Suprapubic skin (tissue), 4 donors: ENCODE data around the gene MTREX. TPM values are rescaled to one million over a fixed set of nuclear protein-coding genes. Genes with fewer than 3 reads are reported as not detected.

Experiments
- DNase-seq, 2 donors: peaks; one replicate each; pipeline ENCODE4 v3.0.0-alpha.2; 2019; ENCODE audit warnings: low spot score in 2 of 2
- H3K27ac ChIP-seq: fragments of 200-600 bp; sonication (generic); one replicate; pipeline ENCODE4 v1.5.1; 2019
- H3K27me3 ChIP-seq: fragments of 200-600 bp; sonication (generic); one replicate; pipeline ENCODE4 v1.5.1; 2019
- H3K36me3 ChIP-seq: fragments of 200-600 bp; sonication (generic); one replicate; pipeline ENCODE4 v1.5.1; 2019
- H3K4me1 ChIP-seq: fragments of 200-600 bp; sonication (generic); one replicate; pipeline ENCODE4 v1.5.1; 2019
- H3K4me3 ChIP-seq: fragments of 200-600 bp; sonication (generic); one replicate; pipeline ENCODE4 v1.5.1; 2019; ENCODE audit warnings: mild to moderate bottlenecking
- H3K9me3 ChIP-seq: fragments of 200-600 bp; sonication (generic); one replicate; pipeline ENCODE4 v1.5.1; 2019
- CTCF ChIP-seq, 2 donors: fragments of 200-600 bp in 1 of 2; fragments of 450-650 bp in 1 of 2; sonication (generic) in 1 of 2; IDR thresholded peaks; one replicate each; pipeline ENCODE4 v1.5.1; 2016 to 2019; ENCODE audit warnings: antibody characterized with exemption in 2 of 2, mild to moderate bottlenecking in 1 of 2, moderate library complexity in 1 of 2
- EP300 ChIP-seq: sonication (generic); formaldehyde crosslinking; IDR thresholded peaks from one replicate; pipeline ENCODE4 v1.6.1; 2017; ENCODE audit warnings: antibody characterized with exemption
- POLR2A ChIP-seq, 2 donors: fragments of 450-650 bp; IDR thresholded peaks; one replicate each; pipeline ENCODE4 v1.6.1; 2017; ENCODE audit warnings: antibody characterized with exemption in 2 of 2, mild to moderate bottlenecking in 2 of 2, moderate library complexity in 2 of 2
- POLR2AphosphoS5 ChIP-seq, 3 donors: sonication (generic); formaldehyde crosslinking; IDR thresholded peaks; one replicate each; pipeline ENCODE4 v1.6.1; 2017; ENCODE audit warnings: antibody characterized with exemption in 3 of 3
- WGBS: methylation state at CpG from one replicate; pipeline ENCODE4 v1.1.5; 2018; 5-methylcytosine and 5-hydroxymethylcytosine counted together
- total RNA-seq, 4 donors: library from RNA; depleted of rRNA; stranded (reverse); fragments of >200 nt; gene quantifications; one replicate each; pipeline ENCODE4 v1.1.0, GENCODE V29; 2016

Gene MTREX
- total RNA-seq, 4 donors from 2014 or later: 50.0 to 131 (median 70.8) TPM

GRCh38 chr5:55286411-55286933 is 21.3 kb upstream of the MTREX start:
- Histone ChIP-seq H3K4me1 (no peaks in the 10 kb centered on the region), H3K27ac (no peak overlapping the region), H3K27me3 (no peaks in the 10 kb centered on the region), H3K4me3 (no peak overlapping the region), H3K36me3 (peaks cover 93% of the 10 kb centered on the region), H3K9me3 (no peaks in the 10 kb centered on the region)
- 63% methylated on average over 1 of the region's 1 CpG for WGBS
- no peak for DNase-seq
- no peak for TF ChIP-seq POLR2A (IDR thresholded peaks at IDR 0.05)
- TF ChIP-seq CTCF (IDR thresholded peaks at IDR 0.05): no peak
- no peak for TF ChIP-seq EP300
- TF ChIP-seq POLR2AphosphoS5 (IDR thresholded peaks at IDR 0.05): no peak

GRCh38 chr5:55289808-55290207 is 18.0 kb upstream of the MTREX start:
- Histone ChIP-seq H3K9me3 (no peaks in the 10 kb centered on the region), H3K27ac (no peak overlapping the region), H3K27me3 (no peaks in the 10 kb centered on the region), H3K36me3 (peaks cover 93% of the 10 kb centered on the region), H3K4me1 (no peaks in the 10 kb centered on the region), H3K4me3 (no peak overlapping the region)
- TF ChIP-seq CTCF (IDR thresholded peaks at IDR 0.05) (no peak), EP300 (no peak), POLR2AphosphoS5 (IDR thresholded peaks at IDR 0.05) (no peak), POLR2A (IDR thresholded peaks at IDR 0.05) (no peak)
- DNase-seq: no peak

DNA sequence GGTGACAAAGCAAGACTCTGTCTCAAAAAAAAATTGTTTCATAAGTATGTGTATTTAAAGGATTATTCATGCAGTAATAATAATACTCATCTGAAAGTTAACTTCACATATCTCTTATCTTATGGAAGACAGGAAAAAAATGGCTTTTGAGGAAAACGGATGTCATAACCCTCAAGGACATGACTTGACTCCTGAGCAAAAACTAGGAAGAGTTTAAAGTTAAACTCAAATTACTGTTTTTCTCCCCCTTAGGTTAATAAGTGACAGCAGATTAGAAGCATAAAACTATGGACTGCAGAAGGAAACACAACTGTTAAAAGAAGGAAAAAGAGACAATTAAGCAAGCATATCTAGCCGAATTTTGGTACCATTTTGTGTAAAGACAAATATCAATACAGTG is 16.8 kb upstream of the MTREX start:
- Histone ChIP-seq H3K27ac (no peak overlapping the region), H3K4me3 (no peak overlapping the region), H3K9me3 (no peaks in the 10 kb centered on the region), H3K27me3 (no peaks in the 10 kb centered on the region), H3K36me3 (peaks cover 94% of the 10 kb centered on the region), H3K4me1 (no peaks in the 10 kb centered on the region)
- no peak for DNase-seq
- 91% methylated on average over 2 of the region's 2 CpGs for WGBS
- no peak for TF ChIP-seq CTCF (IDR thresholded peaks at IDR 0.05)
- TF ChIP-seq POLR2AphosphoS5 (IDR thresholded peaks at IDR 0.05): no peak
- no peak for TF ChIP-seq EP300

- TF ChIP-seq CTCF (IDR thresholded peaks at IDR 0.05) (no peak), POLR2A (IDR thresholded peaks at IDR 0.05) (no peak), POLR2AphosphoS5 (IDR thresholded peaks at IDR 0.05) (no peak), EP300 (no peak)
- peaks cover 59% of the 10 kb centered on the region for H3K36me3 ChIP-seq
- no peaks in the 10 kb centered on the region for H3K27me3 ChIP-seq
- H3K4me3 ChIP-seq: no peak overlapping the region
- no peak for DNase-seq
- WGBS: 97% methylated on average over 1 of the region's 1 CpG
- no peaks in the 10 kb centered on the region for H3K9me3 ChIP-seq
- H3K4me1 ChIP-seq: no peaks in the 10 kb centered on the region
- no peak overlapping the region for H3K27ac ChIP-seq
Measured at GRCh38 chr5:55294935-55295334, 12.9 kb upstream of the MTREX start.

- H3K9me3 ChIP-seq: no peaks in the 10 kb centered on the region
- TF ChIP-seq EP300 (no peak), POLR2AphosphoS5 (IDR thresholded peaks at IDR 0.05) (no peak), CTCF (IDR thresholded peaks at IDR 0.05) (no peak), POLR2A (IDR thresholded peaks at IDR 0.05) (no peak)
- no peak overlapping the region for H3K4me3 ChIP-seq
- no peaks in the 10 kb centered on the region for H3K27me3 ChIP-seq
- 100% methylated on average over 2 of the region's 2 CpGs for WGBS
- H3K27ac ChIP-seq: no peak overlapping the region
- peaks cover 27% of the 10 kb centered on the region for H3K4me1 ChIP-seq
- DNase-seq: no peak
- H3K36me3 ChIP-seq: peaks cover 12% of the 10 kb centered on the region
Measured at GRCh38 chr5:55300890-55301289, 6.9 kb upstream of the MTREX start.
